Measurements from ENCODE around the gene TLL1.

- TF ChIP-seq CTCF (IDR thresholded peaks at IDR 0.05 in 4 of 5, conservative IDR thresholded peaks at IDR 0.05 in 1 of 5) (no peak), POLR2A (IDR thresholded peaks at IDR 0.05) (no peak)
Observed at GRCh38 chr4:166075599-166075998, 202.6 kb downstream of the TLL1 start.

All from gastrocnemius medialis (tissue), 4 donors.